Neural cell (in vitro differentiated cells): ENCODE results near the gene SMG6. TPM values are rescaled to one million over a fixed set of nuclear protein-coding genes. Genes with fewer than 3 reads are reported as not detected.

Experiments used
- H2AFZ ChIP-seq: fragments of 200-600, 300-800 bp; sonication (generic), shearing (Covaris generic); 2 replicates; pipeline ENCODE4 v1.6.0; 2014; ENCODE audit warnings: low read depth, mild to moderate bottlenecking, antibody characterized with exemption, low read length, moderate library complexity
- H3F3A ChIP-seq: fragments of 200-600 bp; shearing (Covaris generic); 2 replicates; pipeline ENCODE4 v1.6.1; 2016; ENCODE audit warnings: mild to moderate bottlenecking, moderate library complexity, mixed read lengths, antibody characterized with exemption, low read length; ENCODE audit not compliant: insufficient read depth, poor library complexity, severe bottlenecking
- H3K27ac ChIP-seq: fragments of 200-600, 300-800 bp; sonication (generic), shearing (Covaris generic); 2 replicates; pipeline ENCODE4 v1.5.1; 2014; ENCODE audit warnings: mild to moderate bottlenecking, low read length, moderate library complexity
- H3K27me3 ChIP-seq: fragments of 300-800, 200-600 bp; sonication (generic), shearing (Covaris generic); 2 replicates; pipeline ENCODE4 v1.6.0; 2014; ENCODE audit warnings: mild to moderate bottlenecking, low read depth, low read length, moderate library complexity; ENCODE audit not compliant: insufficient read depth
- H3K36me3 ChIP-seq: fragments of 300-800, 200-600 bp; sonication (generic), shearing (Covaris generic); 2 replicates; pipeline ENCODE4 v1.5.1; 2014; ENCODE audit warnings: mild to moderate bottlenecking, antibody characterized with exemption, low read length, moderate library complexity; ENCODE audit not compliant: insufficient read depth
- H3K4me2 ChIP-seq: fragments of 300-800, 200-600 bp; sonication (generic), shearing (Covaris generic); 2 replicates; pipeline ENCODE4 v1.6.0; 2014; ENCODE audit warnings: mild to moderate bottlenecking, low read length
- H3K4me3 ChIP-seq: fragments of 300-800, 200-600 bp; sonication (generic), shearing (Covaris generic); 2 replicates; pipeline ENCODE4 v1.5.1; 2014; ENCODE audit warnings: mild to moderate bottlenecking, low read length, moderate library complexity
- H3K79me2 ChIP-seq: fragments of 200-600 bp; shearing (Covaris generic); replicated peaks from 2 replicates; pipeline ENCODE4 v1.6.0; 2014; ENCODE audit warnings: mild to moderate bottlenecking, low read length, moderate library complexity; ENCODE audit not compliant: insufficient read depth
- H3K9ac ChIP-seq: fragments of 300-800, 200-600 bp; sonication (generic), shearing (Covaris generic); 2 replicates; pipeline ENCODE4 v1.6.1; 2016; ENCODE audit warnings: mild to moderate bottlenecking, low read length, mixed read lengths
- H3K9me2 ChIP-seq: fragments of 200-600 bp; shearing (Covaris generic); 2 replicates; pipeline ENCODE4 v1.6.1; 2016; ENCODE audit warnings: mild to moderate bottlenecking, low read length, mixed read lengths; ENCODE audit not compliant: insufficient read depth
- H3K9me3 ChIP-seq: fragments of 200-600, 300-800 bp; sonication (generic), shearing (Covaris generic); 2 replicates; pipeline ENCODE4 v1.6.1; 2016; ENCODE audit warnings: mild to moderate bottlenecking, mixed run types, low read length, moderate library complexity, mixed read lengths
- H4K20me1 ChIP-seq: fragments of 200-600 bp; shearing (Covaris generic); 2 replicates; pipeline ENCODE4 v1.6.1; 2016; ENCODE audit warnings: mild to moderate bottlenecking, mixed run types; ENCODE audit not compliant: insufficient read depth
- EP300 ChIP-seq: fragments of 450-650 bp; conservative IDR thresholded peaks from 2 replicates; pipeline ENCODE4 v1.6.1; 2014; ENCODE audit warnings: antibody characterized with exemption, mild to moderate bottlenecking, moderate library complexity; ENCODE audit not compliant: poor library complexity, severe bottlenecking
- EZH2 ChIP-seq: fragments of 200-600, 300-800 bp; shearing (Covaris generic), sonication (generic); IDR thresholded peaks from 2 replicates; pipeline ENCODE4 v1.6.1; 2014; ENCODE audit warnings: antibody characterized with exemption, low read length, borderline replicate concordance, mild to moderate bottlenecking; ENCODE audit not compliant: insufficient read depth, poor library complexity, severe bottlenecking
- MXI1 ChIP-seq: fragments of 450-650 bp; conservative IDR thresholded peaks from 2 replicates; pipeline ENCODE4 v1.6.1; 2014; ENCODE audit warnings: antibody characterized with exemption, mild to moderate bottlenecking; ENCODE audit not compliant: poor library complexity, severe bottlenecking
- POLR2AphosphoS5 ChIP-seq: IDR thresholded peaks from 2 replicates; pipeline ENCODE4 v1.6.1; 2012
- RAD21 ChIP-seq: fragments of 450-650 bp; conservative IDR thresholded peaks from 2 replicates; pipeline ENCODE4 v1.6.1; 2014; ENCODE audit warnings: antibody characterized with exemption, mild to moderate bottlenecking, moderate library complexity
- SMC3 ChIP-seq: fragments of 450-650 bp; conservative IDR thresholded peaks from 2 replicates; pipeline ENCODE4 v1.6.1; 2014; ENCODE audit warnings: antibody characterized with exemption, mild to moderate bottlenecking, moderate library complexity; ENCODE audit not compliant: poor library complexity
- TAF1 ChIP-seq: IDR thresholded peaks from 2 replicates; pipeline ENCODE4 v1.6.1; 2012; ENCODE audit warnings: low read depth
- polyA plus RNA-seq: library from polyadenylated mRNA; depleted of rRNA; stranded (reverse); fragments of >200 nt; gene quantifications from 2 replicates; pipeline ENCODE4 v1.2.3, GENCODE V29; 2014
- TF ChIP-seq, protein P1 (sequence below): fragments of 450-650 bp; IDR thresholded peaks from 2 replicates; pipeline ENCODE4 v1.5.1; 2014; ENCODE audit warnings: antibody characterized with exemption, mild to moderate bottlenecking, moderate library complexity; ENCODE audit not compliant: poor library complexity, severe bottlenecking
- TF ChIP-seq, protein P2 (sequence below): IDR thresholded peaks from 2 replicates; pipeline ENCODE4 v1.6.1; 2012; ENCODE audit warnings: borderline replicate concordance

Gene SMG6
- polyA plus RNA-seq, 1 donor from 2014 or later = 13.9 TPM

DNA sequence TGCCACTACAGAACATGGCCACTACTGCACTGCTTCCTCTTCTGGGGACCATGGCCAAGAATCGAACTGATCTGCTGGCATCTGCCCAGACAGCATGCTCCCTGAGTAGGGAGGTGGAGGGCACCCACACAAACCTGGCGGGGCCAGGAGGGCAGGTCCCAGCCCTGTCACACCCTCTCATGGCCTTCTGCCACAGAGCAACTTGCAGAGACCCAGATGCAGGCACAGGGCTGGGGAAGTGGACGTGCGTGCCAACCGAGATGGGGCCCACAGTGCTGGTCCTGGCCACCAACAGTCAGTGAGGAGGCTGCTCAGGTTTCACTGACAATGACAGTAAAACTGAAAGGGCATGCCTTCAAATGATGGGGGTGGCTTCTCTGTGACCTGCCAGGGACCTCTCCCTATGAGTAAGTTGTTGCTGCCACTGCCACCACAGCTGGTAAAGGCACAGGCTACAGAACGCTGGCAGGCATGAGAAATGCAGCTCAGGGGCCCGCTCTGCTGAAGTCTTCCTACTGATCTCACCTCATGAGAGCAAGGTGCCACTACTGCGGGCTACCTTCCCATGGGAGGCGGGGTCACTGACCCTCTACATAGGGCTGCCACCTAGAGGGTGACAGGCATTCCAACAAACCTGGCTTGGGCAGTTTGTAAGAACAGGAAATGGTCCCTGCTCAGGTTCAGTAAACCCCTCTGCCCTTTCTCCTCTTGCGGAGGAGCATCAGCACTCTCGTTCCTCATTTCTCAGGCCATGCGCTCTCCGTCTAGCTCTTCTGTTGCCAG is 233.2 kb downstream of the SMG6 start:
- H3K9me3 ChIP-seq = no peaks in the 10 kb centered on the region
- H3K4me3 ChIP-seq = no peak overlapping the region
- no peaks in the 10 kb centered on the region for H3K27me3 ChIP-seq
- H3K4me2 ChIP-seq = no peak overlapping the region
- H4K20me1 ChIP-seq = no peaks in the 10 kb centered on the region
- H3K9me2 ChIP-seq = no peaks in the 10 kb centered on the region
- H3K27ac ChIP-seq = no peak overlapping the region
- H3F3A ChIP-seq = no peaks in the 10 kb centered on the region
- H3K36me3 ChIP-seq = no peaks in the 10 kb centered on the region
- H2AFZ ChIP-seq = no peak overlapping the region
- no peaks in the 10 kb centered on the region for H3K79me2 ChIP-seq
- H3K9ac ChIP-seq = no peak overlapping the region
- TF ChIP-seq, protein P1, sequence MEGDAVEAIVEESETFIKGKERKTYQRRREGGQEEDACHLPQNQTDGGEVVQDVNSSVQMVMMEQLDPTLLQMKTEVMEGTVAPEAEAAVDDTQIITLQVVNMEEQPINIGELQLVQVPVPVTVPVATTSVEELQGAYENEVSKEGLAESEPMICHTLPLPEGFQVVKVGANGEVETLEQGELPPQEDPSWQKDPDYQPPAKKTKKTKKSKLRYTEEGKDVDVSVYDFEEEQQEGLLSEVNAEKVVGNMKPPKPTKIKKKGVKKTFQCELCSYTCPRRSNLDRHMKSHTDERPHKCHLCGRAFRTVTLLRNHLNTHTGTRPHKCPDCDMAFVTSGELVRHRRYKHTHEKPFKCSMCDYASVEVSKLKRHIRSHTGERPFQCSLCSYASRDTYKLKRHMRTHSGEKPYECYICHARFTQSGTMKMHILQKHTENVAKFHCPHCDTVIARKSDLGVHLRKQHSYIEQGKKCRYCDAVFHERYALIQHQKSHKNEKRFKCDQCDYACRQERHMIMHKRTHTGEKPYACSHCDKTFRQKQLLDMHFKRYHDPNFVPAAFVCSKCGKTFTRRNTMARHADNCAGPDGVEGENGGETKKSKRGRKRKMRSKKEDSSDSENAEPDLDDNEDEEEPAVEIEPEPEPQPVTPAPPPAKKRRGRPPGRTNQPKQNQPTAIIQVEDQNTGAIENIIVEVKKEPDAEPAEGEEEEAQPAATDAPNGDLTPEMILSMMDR = no peak
- TF ChIP-seq EZH2 = no peak

DNA sequence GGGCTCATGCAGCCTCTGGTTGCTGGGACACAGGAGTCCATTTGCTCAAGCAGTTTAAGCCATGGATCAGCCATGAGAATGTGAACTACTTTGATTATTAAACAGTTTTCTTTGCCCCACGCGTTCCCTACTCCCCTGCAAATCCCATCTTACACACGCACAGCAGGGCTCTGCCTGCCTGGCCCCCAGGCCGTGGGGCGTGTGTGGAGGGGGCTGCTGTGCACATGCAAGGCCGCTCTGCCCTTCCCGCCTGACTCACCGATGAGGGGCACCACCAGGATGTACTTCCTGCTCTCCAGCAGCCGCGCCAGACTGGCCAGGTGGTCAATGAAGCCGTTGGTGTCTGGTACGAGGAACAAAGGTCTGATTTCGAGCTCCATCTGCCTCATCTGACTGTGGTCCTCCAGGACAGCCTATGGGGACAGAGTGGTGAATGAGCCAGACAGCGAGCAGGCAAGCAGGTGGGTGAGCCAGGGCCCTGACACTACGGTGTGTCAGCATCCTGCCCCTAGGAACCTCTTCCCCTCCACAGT is 235.0 kb downstream of the SMG6 start:
- Histone ChIP-seq H3K9ac (no peak overlapping the region), H2AFZ (no peak overlapping the region), H4K20me1 (no peaks in the 10 kb centered on the region), H3K9me2 (no peaks in the 10 kb centered on the region), H3F3A (no peaks in the 10 kb centered on the region), H3K4me2 (no peak overlapping the region), H3K27ac (no peak overlapping the region), H3K36me3 (no peaks in the 10 kb centered on the region), H3K79me2 (no peaks in the 10 kb centered on the region), H3K27me3 (no peaks in the 10 kb centered on the region), H3K4me3 (no peak overlapping the region), H3K9me3 (no peaks in the 10 kb centered on the region)
- no peak for TF ChIP-seq MXI1

DNA sequence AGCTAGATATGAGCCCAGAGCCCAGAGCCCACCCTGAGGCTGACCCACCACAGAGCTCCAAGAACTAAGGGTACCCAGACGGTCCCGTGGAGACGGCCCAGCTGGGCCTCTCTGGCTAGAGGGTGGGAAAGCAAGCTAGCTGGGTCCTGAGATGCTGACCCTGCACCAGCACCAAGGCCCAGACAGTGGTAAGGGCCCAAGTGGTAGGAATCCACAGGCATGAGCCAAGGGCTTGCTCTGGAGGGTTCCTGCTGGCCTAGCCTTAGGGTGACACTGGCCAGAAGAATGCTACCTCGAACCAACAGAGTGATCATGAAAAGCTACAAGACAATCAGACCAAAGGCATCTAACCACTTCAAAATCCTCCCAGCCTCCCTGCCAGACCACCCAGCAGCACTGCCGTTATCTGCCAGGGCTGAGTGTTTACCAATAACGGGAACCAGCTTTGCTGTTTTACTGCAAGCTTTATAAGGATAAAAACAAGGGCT is 235.5 kb downstream of the SMG6 start:
- Histone ChIP-seq H4K20me1 (no peaks in the 10 kb centered on the region), H3K9me2 (no peaks in the 10 kb centered on the region), H3K27ac (no peak overlapping the region), H3K4me2 (no peak overlapping the region), H3K9me3 (no peaks in the 10 kb centered on the region), H3K4me3 (no peak overlapping the region), H3K79me2 (no peaks in the 10 kb centered on the region), H3K9ac (no peak overlapping the region), H2AFZ (no peak overlapping the region), H3K27me3 (no peaks in the 10 kb centered on the region), H3F3A (no peaks in the 10 kb centered on the region), H3K36me3 (no peaks in the 10 kb centered on the region)
- TF ChIP-seq, protein P1 = no peak
- TF ChIP-seq RAD21 (no peak), EZH2 (no peak), TAF1 (no peak), EP300 (no peak), MXI1 (no peak), POLR2AphosphoS5 (no peak), SMC3 (no peak)
- TF ChIP-seq, protein P2, sequence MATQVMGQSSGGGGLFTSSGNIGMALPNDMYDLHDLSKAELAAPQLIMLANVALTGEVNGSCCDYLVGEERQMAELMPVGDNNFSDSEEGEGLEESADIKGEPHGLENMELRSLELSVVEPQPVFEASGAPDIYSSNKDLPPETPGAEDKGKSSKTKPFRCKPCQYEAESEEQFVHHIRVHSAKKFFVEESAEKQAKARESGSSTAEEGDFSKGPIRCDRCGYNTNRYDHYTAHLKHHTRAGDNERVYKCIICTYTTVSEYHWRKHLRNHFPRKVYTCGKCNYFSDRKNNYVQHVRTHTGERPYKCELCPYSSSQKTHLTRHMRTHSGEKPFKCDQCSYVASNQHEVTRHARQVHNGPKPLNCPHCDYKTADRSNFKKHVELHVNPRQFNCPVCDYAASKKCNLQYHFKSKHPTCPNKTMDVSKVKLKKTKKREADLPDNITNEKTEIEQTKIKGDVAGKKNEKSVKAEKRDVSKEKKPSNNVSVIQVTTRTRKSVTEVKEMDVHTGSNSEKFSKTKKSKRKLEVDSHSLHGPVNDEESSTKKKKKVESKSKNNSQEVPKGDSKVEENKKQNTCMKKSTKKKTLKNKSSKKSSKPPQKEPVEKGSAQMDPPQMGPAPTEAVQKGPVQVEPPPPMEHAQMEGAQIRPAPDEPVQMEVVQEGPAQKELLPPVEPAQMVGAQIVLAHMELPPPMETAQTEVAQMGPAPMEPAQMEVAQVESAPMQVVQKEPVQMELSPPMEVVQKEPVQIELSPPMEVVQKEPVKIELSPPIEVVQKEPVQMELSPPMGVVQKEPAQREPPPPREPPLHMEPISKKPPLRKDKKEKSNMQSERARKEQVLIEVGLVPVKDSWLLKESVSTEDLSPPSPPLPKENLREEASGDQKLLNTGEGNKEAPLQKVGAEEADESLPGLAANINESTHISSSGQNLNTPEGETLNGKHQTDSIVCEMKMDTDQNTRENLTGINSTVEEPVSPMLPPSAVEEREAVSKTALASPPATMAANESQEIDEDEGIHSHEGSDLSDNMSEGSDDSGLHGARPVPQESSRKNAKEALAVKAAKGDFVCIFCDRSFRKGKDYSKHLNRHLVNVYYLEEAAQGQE = no peak
